MM.1S (cell line): ENCODE data around the gene SLC10A1.

ENCODE experiments used
- CTCF ChIP-seq: fragments of 300-600 bp; sonication (generic); IDR thresholded peaks from 2 replicates; pipeline ENCODE4 v1.5.1; 2016; ENCODE audit warnings: antibody characterized with exemption, low read length, mixed read lengths
- EZH2 ChIP-seq: fragments of 300-600 bp; sonication (generic); optimal IDR thresholded peaks from 2 replicates; pipeline ENCODE3; 2017; ENCODE audit warnings: low read depth, mild to moderate bottlenecking, antibody characterized with exemption, low read length, mixed read lengths

GRCh38 chr14:69769623-69770022 lies 27.4 kb downstream of the SLC10A1 start:
- TF ChIP-seq CTCF, result no peak
- TF ChIP-seq EZH2, result no peak
